Type B pancreatic cell (in vitro differentiated cells): ENCODE results near the gene GC. TPM values are rescaled to one million over a fixed set of nuclear protein-coding genes. Genes with fewer than 3 reads are reported as not detected.

Experiments
- DNase-seq: peaks from one replicate; pipeline ENCODE4 v3.0.0; 2021; ENCODE audit warnings: mixed read lengths; ENCODE audit not compliant: unreplicated experiment; ENCODE audit errors: extremely low spot score
- H3K27ac Mint-ChIP-seq: 2 replicates; pipeline ENCODE4 v1.8.0; 2021; ENCODE audit warnings: mild to moderate bottlenecking, mixed read lengths
- H3K27me3 Mint-ChIP-seq: 2 replicates; pipeline ENCODE4 v1.8.0; 2021; ENCODE audit warnings: mixed read lengths
- H3K36me3 Mint-ChIP-seq: 2 replicates; pipeline ENCODE4 v1.8.0; 2021; ENCODE audit warnings: mixed read lengths
- H3K4me1 Mint-ChIP-seq: one replicate; pipeline ENCODE4 v1.8.0; 2021; ENCODE audit warnings: mixed read lengths; ENCODE audit not compliant: unreplicated experiment
- H3K4me3 Mint-ChIP-seq: 2 replicates; pipeline ENCODE4 v1.8.0; 2021; ENCODE audit warnings: mild to moderate bottlenecking, mixed read lengths
- H3K9me3 Mint-ChIP-seq: 2 replicates; pipeline ENCODE4 v1.8.0; 2021; ENCODE audit warnings: mixed read lengths
- CTCF ChIP-seq: fragments of 200-600 bp; sonication (generic); conservative IDR thresholded peaks from 2 replicates; pipeline ENCODE4 v1.5.0; 2021; ENCODE audit warnings: antibody characterized with exemption, mild to moderate bottlenecking
- total RNA-seq: library from RNA; stranded (reverse); gene quantifications from 2 replicates; pipeline ENCODE4 v1.2.1, GENCODE V29; 2021; ENCODE audit warnings: low replicate concordance

Gene GC
- total RNA-seq, 1 donor from 2014 or later, result 71.9 TPM

GRCh38 chr4:71698141-71698540, 85.7 kb downstream of the GC start:
- H3K4me3 Mint-ChIP-seq, result no peak overlapping the region
- H3K27ac Mint-ChIP-seq, result no peak overlapping the region
- peaks cover 5% of the 10 kb centered on the region for H3K9me3 Mint-ChIP-seq
- H3K27me3 Mint-ChIP-seq, result peaks cover 3% of the 10 kb centered on the region
- no peaks in the 10 kb centered on the region for H3K36me3 Mint-ChIP-seq
- TF ChIP-seq CTCF, result no peak
- H3K4me1 Mint-ChIP-seq, result no peaks in the 10 kb centered on the region
- DNase-seq, result no peak

- no peak overlapping the region for H3K4me3 Mint-ChIP-seq
- no peak overlapping the region for H3K27ac Mint-ChIP-seq
- no peaks in the 10 kb centered on the region for H3K9me3 Mint-ChIP-seq
- H3K4me1 Mint-ChIP-seq, result no peaks in the 10 kb centered on the region
- H3K36me3 Mint-ChIP-seq, result no peaks in the 10 kb centered on the region
- TF ChIP-seq CTCF, result no peak
- DNase-seq, result no peak
- no peaks in the 10 kb centered on the region for H3K27me3 Mint-ChIP-seq
These were observed 86.8 kb downstream of the GC start for GRCh38 chr4:71697031-71697430.

GRCh38 chr4:71694961-71695360, 88.9 kb downstream of the GC start:
- Mint-ChIP-seq H3K27me3 (no peaks in the 10 kb centered on the region), H3K27ac (no peak overlapping the region), H3K4me1 (no peaks in the 10 kb centered on the region), H3K4me3 (no peak overlapping the region), H3K36me3 (no peaks in the 10 kb centered on the region), H3K9me3 (no peaks in the 10 kb centered on the region)
- DNase-seq, result no peak
- no peak for TF ChIP-seq CTCF

- TF ChIP-seq CTCF, result no peak
- Mint-ChIP-seq H3K4me1 (no peaks in the 10 kb centered on the region), H3K4me3 (no peak overlapping the region), H3K9me3 (no peaks in the 10 kb centered on the region), H3K27ac (no peak overlapping the region), H3K36me3 (no peaks in the 10 kb centered on the region), H3K27me3 (peaks cover 3% of the 10 kb centered on the region)
- no peak for DNase-seq
These were observed 90.9 kb downstream of the GC start for GRCh38 chr4:71692963-71693362.

GRCh38 chr4:71692198-71692597, 91.7 kb downstream of the GC start:
- no peak for DNase-seq
- H3K9me3 Mint-ChIP-seq, result no peaks in the 10 kb centered on the region
- H3K4me1 Mint-ChIP-seq, result no peaks in the 10 kb centered on the region
- TF ChIP-seq CTCF, result no peak
- no peak overlapping the region for H3K27ac Mint-ChIP-seq
- H3K27me3 Mint-ChIP-seq, result peaks cover 3% of the 10 kb centered on the region
- no peak overlapping the region for H3K4me3 Mint-ChIP-seq
- H3K36me3 Mint-ChIP-seq, result no peaks in the 10 kb centered on the region

Other genes starting within 250 kb of the GC start
- gene NPFFR2, start 247.9 kb upstream of the GC start, total RNA-seq, result 0.70 and 2.1 TPM in 2 replicates